Measurements from ENCODE around the gene SLC25A21.
A peak's percentile ranks its signal among the peaks of the same experiment; 100 is the strongest.

Gene SLC25A21

DNA sequence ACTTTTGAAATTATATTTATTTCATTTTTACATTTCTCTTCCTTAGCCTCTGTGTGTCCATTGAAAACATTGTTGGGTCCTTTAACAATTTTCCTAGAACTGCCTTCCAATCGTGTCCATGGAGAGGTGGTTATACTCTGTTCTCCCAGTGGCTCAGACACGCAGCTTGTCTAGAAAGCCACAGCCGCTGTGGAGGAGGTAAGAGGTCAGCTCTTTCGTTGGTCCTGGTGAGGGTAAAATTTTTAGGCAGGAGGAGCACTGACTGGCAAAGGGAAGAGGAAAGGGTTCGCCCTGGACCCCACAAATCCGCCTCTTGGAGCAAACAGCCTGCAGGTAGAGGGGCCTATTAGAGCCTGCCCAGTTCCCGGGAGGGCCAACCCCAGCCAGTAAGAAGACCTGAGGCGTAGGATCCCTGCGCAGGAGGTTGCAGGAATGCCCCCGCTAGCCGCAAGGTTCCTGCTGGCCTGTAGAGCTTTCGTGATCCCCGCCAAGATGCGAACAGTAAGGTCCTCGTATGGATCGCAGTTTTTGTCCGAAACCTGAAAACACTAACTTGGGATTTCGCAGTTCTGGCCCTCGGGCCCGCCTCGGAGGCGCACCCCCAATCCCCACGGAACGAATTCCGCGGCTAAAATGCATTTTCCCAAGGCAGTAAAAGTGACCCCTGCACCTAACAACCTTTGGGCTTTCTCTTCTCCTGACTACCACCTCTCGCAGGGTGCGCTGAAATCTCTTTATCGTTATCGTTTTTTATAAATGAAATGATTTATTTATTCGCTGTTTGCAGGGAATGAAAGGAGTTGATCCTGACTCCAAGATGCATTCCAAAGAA, 518.2 kb downstream of the SLC25A21 start:
- Histone ChIP-seq H3K4me1 (ENCODE audit: control insufficient read depth, insufficient read depth, low read length) (peaks cover 25% of the 10 kb centered on the region), H3K36me3 (ENCODE audit: insufficient read depth, low read length) (no peaks in the 10 kb centered on the region), H3K4me2 (ENCODE audit: low read length) (no peak overlapping the region), H3K9me3 (replicated peaks; ENCODE audit: low read length) (no peaks in the 10 kb centered on the region), H3K27me3 (ENCODE audit: control insufficient read depth, insufficient read depth, low read length) (peaks cover 100% of the 10 kb centered on the region), H3K9ac (ENCODE audit: low read depth, low read length) (no peak overlapping the region), H3K4me3 (ENCODE audit: low read length) (no peak overlapping the region)

- Histone ChIP-seq H3K9ac (ENCODE audit: low read depth, low read length) (no peak overlapping the region), H3K4me3 (ENCODE audit: low read length) (no peak overlapping the region), H3K9me3 (replicated peaks; ENCODE audit: low read length) (no peaks in the 10 kb centered on the region), H3K4me1 (ENCODE audit: control insufficient read depth, insufficient read depth, low read length) (peaks cover 26% of the 10 kb centered on the region), H3K27me3 (ENCODE audit: control insufficient read depth, insufficient read depth, low read length) (peaks cover 100% of the 10 kb centered on the region), H3K4me2 (ENCODE audit: low read length) (no peak overlapping the region), H3K36me3 (ENCODE audit: insufficient read depth, low read length) (no peaks in the 10 kb centered on the region)
Observed at GRCh38 chr14:36653413-36653812, 519.0 kb downstream of the SLC25A21 start.

- Histone ChIP-seq H3K9ac (ENCODE audit: low read depth, low read length) (no peak overlapping the region), H3K9me3 (replicated peaks; ENCODE audit: low read length) (no peaks in the 10 kb centered on the region), H3K36me3 (ENCODE audit: insufficient read depth, low read length) (no peaks in the 10 kb centered on the region), H3K4me1 (ENCODE audit: control insufficient read depth, insufficient read depth, low read length) (peaks cover 30% of the 10 kb centered on the region), H3K27me3 (ENCODE audit: control insufficient read depth, insufficient read depth, low read length) (peaks cover 100% of the 10 kb centered on the region), H3K4me3 (ENCODE audit: low read length) (no peak overlapping the region), H3K4me2 (ENCODE audit: low read length) (no peak overlapping the region)
Observed at GRCh38 chr14:36652542-36653201, 519.7 kb downstream of the SLC25A21 start.

- Histone ChIP-seq H3K9me3 (replicated peaks; ENCODE audit: low read length) (no peaks in the 10 kb centered on the region), H3K4me3 (ENCODE audit: low read length) (no peak overlapping the region), H3K36me3 (ENCODE audit: insufficient read depth, low read length) (no peaks in the 10 kb centered on the region), H3K27me3 (ENCODE audit: control insufficient read depth, insufficient read depth, low read length) (peaks cover 100% of the 10 kb centered on the region), H3K4me1 (ENCODE audit: control insufficient read depth, insufficient read depth, low read length) (peaks cover 19% of the 10 kb centered on the region), H3K9ac (ENCODE audit: low read depth, low read length) (no peak overlapping the region), H3K4me2 (ENCODE audit: low read length) (no peak overlapping the region)
Observed at GRCh38 chr14:36649872-36650650, 522.3 kb downstream of the SLC25A21 start.

GRCh38 chr14:36647824-36648753, 524.3 kb downstream of the SLC25A21 start:
- Histone ChIP-seq H3K9me3 (replicated peaks; ENCODE audit: low read length) (no peaks in the 10 kb centered on the region), H3K36me3 (ENCODE audit: insufficient read depth, low read length) (no peaks in the 10 kb centered on the region), H3K4me1 (ENCODE audit: control insufficient read depth, insufficient read depth, low read length) (peaks cover 19% of the 10 kb centered on the region), H3K27me3 (ENCODE audit: control insufficient read depth, insufficient read depth, low read length) (peaks cover 93% of the 10 kb centered on the region), H3K4me2 (ENCODE audit: low read length) (peak overlapping the region; percentile 97), H3K4me3 (ENCODE audit: low read length) (peak overlapping the region; percentile 69), H3K9ac (ENCODE audit: low read depth, low read length) (peak overlapping the region; percentile 66)

GRCh38 chr14:36647417-36647823, 525.0 kb downstream of the SLC25A21 start:
- no peaks in the 10 kb centered on the region for H3K9me3 ChIP-seq (replicated peaks; ENCODE audit: low read length)
- H3K27me3 ChIP-seq (ENCODE audit: control insufficient read depth, insufficient read depth, low read length), result peaks cover 89% of the 10 kb centered on the region
- peak overlapping the region; percentile 97 for H3K4me2 ChIP-seq (ENCODE audit: low read length)
- peak overlapping the region; percentile 69 for H3K4me3 ChIP-seq (ENCODE audit: low read length)
- H3K9ac ChIP-seq (ENCODE audit: low read depth, low read length), result peak overlapping the region; percentile 66
- H3K4me1 ChIP-seq (ENCODE audit: control insufficient read depth, insufficient read depth, low read length), result peaks cover 19% of the 10 kb centered on the region
- no peaks in the 10 kb centered on the region for H3K36me3 ChIP-seq (ENCODE audit: insufficient read depth, low read length)

DNA sequence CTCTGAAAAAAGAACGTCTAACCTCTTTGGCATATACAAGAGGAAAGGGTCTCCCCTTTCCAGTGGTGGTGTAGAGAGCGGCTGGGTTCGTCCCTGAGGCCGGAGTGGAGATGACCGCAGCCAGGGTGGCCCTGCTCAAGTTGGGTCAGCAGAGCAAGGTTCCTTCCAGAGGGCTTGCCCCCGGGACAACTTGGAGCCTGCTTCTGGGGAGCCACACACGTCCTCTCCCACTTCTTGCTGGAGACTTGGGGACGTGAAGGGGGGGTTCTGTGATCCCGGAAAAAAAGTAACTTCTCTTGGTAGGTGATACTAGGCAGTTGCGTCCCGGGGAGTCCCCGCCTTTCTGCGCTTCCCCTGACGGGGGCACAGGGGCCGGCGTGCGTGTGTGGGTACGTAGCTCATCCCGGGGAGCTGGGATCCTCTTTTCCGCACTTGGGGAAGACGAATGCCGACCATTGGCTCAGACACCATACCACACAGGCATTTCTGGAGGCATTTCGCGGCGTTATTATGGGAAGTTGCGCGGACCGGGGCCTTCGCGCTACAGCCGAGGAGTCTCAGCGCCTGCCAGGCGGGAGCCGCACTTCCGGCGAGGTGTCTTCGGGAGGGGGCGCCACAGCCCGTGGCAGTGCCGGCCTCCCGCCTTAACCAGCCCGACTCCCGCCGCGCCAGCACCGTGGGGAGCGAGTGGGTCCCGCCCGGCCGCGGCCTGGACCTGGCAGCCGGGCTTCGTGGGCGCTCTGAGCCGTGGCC, 525.6 kb downstream of the SLC25A21 start:
- peak overlapping the region; percentile 66 for H3K9ac ChIP-seq (ENCODE audit: low read depth, low read length)
- peaks cover 19% of the 10 kb centered on the region for H3K4me1 ChIP-seq (ENCODE audit: control insufficient read depth, insufficient read depth, low read length)
- H3K4me2 ChIP-seq (ENCODE audit: low read length), result peak overlapping the region; percentile 97
- peaks cover 88% of the 10 kb centered on the region for H3K27me3 ChIP-seq (ENCODE audit: control insufficient read depth, insufficient read depth, low read length)
- no peaks in the 10 kb centered on the region for H3K9me3 ChIP-seq (replicated peaks; ENCODE audit: low read length)
- H3K4me3 ChIP-seq (ENCODE audit: low read length), result peak overlapping the region; percentile 69
- H3K36me3 ChIP-seq (ENCODE audit: insufficient read depth, low read length), result no peaks in the 10 kb centered on the region

- Histone ChIP-seq H3K4me1 (ENCODE audit: control insufficient read depth, insufficient read depth, low read length) (no peaks in the 10 kb centered on the region), H3K4me3 (ENCODE audit: low read length) (no peak overlapping the region), H3K36me3 (ENCODE audit: insufficient read depth, low read length) (no peaks in the 10 kb centered on the region), H3K9me3 (replicated peaks; ENCODE audit: low read length) (no peaks in the 10 kb centered on the region), H3K9ac (ENCODE audit: low read depth, low read length) (no peak overlapping the region), H3K4me2 (ENCODE audit: low read length) (no peak overlapping the region), H3K27me3 (ENCODE audit: control insufficient read depth, insufficient read depth, low read length) (peaks cover 36% of the 10 kb centered on the region)
Observed at GRCh38 chr14:36633580-36633979, 538.8 kb downstream of the SLC25A21 start.
